Measurements from ENCODE around the gene RANGAP1.

The RANGAP1 gene

DNA sequence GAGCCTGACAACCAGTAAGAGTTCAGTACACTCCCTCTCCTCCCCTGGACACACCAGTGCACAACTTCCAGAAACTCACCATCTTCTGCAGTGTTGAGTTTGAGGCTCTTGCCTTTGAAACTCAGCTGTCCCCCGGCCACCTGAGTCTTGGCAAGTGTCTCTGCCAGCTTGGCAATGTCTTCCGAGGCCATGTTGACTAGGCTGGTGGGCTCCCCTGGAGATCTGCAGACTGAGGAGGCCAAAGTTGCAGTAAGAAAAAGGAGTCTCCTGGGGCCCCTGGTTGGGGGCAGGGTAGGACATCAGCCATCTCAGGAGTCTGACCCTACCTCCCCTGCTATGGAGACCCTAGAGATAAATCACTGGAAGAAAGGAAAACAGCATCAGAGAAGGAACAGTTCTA is 5.1 kb downstream of the RANGAP1 start:
- H3K36me3 ChIP-seq (ENCODE audit: insufficient read depth, low read length), result peaks cover 89% of the 10 kb centered on the region
- H4K20me1 ChIP-seq (ENCODE audit: insufficient read depth, low read length), result peaks cover 34% of the 10 kb centered on the region
- no peak overlapping the region for H3K4me2 ChIP-seq (ENCODE audit: insufficient read depth, low read length)
- DNase-seq (no peak), ATAC-seq (ENCODE audit: insufficient read depth, low read depth) (no peak)
- no peaks in the 10 kb centered on the region for H3K9me3 ChIP-seq (ENCODE audit: insufficient read depth, low read length, severe bottlenecking)
- H2AFZ ChIP-seq (ENCODE audit: low read depth, low read length), result no peak overlapping the region
- H3K9ac ChIP-seq (ENCODE audit: low read depth, low read length), result no peak overlapping the region
- H3K4me1 ChIP-seq (ENCODE audit: insufficient read depth, low read length), result peaks cover 30% of the 10 kb centered on the region
- H3K79me2 ChIP-seq (ENCODE audit: insufficient read depth, low read length), result peaks cover 73% of the 10 kb centered on the region
- H3K4me3 ChIP-seq (ENCODE audit: low read depth in 1 of 2, low read length in 2 of 2), result no peak overlapping the region
- no peaks in the 10 kb centered on the region for H3K27me3 ChIP-seq (ENCODE audit: insufficient read depth, low read length, poor library complexity)
- no peak overlapping the region for H3K27ac ChIP-seq (ENCODE audit: low read length)
- no peak for TF ChIP-seq EZH2 (IDR thresholded peaks at IDR 0.05; ENCODE audit: borderline replicate concordance, low read depth, low read length, severe bottlenecking)
- TF ChIP-seq CTCF (IDR thresholded peaks at IDR 0.05; ENCODE audit: borderline replicate concordance, extremely low read depth, low read length, poor library complexity, severe bottlenecking), result no peak

DNA sequence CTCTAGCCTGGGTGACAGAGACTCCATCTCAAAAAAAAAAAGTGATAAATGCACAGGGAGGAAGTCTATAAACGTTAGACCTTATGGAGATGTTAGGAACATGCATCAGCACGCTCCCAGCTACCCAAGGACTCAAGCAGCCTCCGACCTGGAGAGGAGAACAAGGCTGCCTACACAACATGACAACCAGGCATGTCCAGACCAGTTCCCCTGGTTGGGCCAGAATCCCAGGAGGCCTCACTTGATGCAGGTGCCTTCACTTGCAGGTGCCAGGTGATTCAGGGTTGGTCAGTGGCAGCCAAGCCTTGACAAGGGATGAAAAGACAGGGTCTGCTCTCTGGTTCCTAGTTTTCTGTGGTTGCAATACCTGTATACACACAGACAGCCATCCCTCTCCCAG is 5.9 kb downstream of the RANGAP1 start:
- Histone ChIP-seq H3K27me3 (ENCODE audit: insufficient read depth, low read length, poor library complexity) (no peaks in the 10 kb centered on the region), H3K4me2 (ENCODE audit: insufficient read depth, low read length) (no peak overlapping the region), H3K79me2 (ENCODE audit: insufficient read depth, low read length) (peaks cover 67% of the 10 kb centered on the region), H3K4me1 (ENCODE audit: insufficient read depth, low read length) (peaks cover 27% of the 10 kb centered on the region), H3K4me3 (ENCODE audit: low read depth in 1 of 2, low read length in 2 of 2) (no peak overlapping the region), H3K9me3 (ENCODE audit: insufficient read depth, low read length, severe bottlenecking) (no peaks in the 10 kb centered on the region), H3K27ac (ENCODE audit: low read length) (no peak overlapping the region), H4K20me1 (ENCODE audit: insufficient read depth, low read length) (peaks cover 37% of the 10 kb centered on the region), H3K36me3 (ENCODE audit: insufficient read depth, low read length) (peaks cover 92% of the 10 kb centered on the region), H2AFZ (ENCODE audit: low read depth, low read length) (no peak overlapping the region), H3K9ac (ENCODE audit: low read depth, low read length) (no peak overlapping the region)
- DNase-seq (no peak), ATAC-seq (ENCODE audit: insufficient read depth, low read depth) (no peak)
- no peak for TF ChIP-seq EZH2 (IDR thresholded peaks at IDR 0.05; ENCODE audit: borderline replicate concordance, low read depth, low read length, severe bottlenecking)

DNA sequence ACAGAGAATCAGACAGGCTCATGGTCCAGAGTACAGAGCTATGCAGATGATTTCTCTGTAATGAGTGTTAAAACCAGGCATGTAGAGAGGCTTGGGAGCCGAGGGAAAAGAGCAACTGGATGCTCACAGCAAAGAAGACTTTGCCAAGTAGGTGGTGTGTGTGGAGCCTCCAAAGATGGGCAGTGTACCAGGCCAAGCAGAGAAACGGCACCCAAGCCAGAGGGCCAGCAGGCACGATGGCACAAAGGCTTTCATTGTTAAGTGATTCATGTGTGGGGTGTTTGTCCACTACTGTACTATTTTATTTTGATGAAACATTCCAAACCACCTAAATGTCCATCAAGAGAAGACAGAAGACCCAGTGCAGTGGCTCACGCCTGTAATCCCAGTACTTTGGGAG is 11.1 kb downstream of the RANGAP1 start:
- H3K27me3 ChIP-seq (ENCODE audit: insufficient read depth, low read length, poor library complexity), result no peaks in the 10 kb centered on the region
- H3K9ac ChIP-seq (ENCODE audit: low read depth, low read length), result no peak overlapping the region
- H3K4me3 ChIP-seq (ENCODE audit: low read depth in 1 of 2, low read length in 2 of 2), result no peak overlapping the region
- no peak overlapping the region for H3K4me2 ChIP-seq (ENCODE audit: insufficient read depth, low read length)
- H3K79me2 ChIP-seq (ENCODE audit: insufficient read depth, low read length), result peaks cover 42% of the 10 kb centered on the region
- peaks cover 19% of the 10 kb centered on the region; the same call in 1 of the 2 replicates for H4K20me1 ChIP-seq (ENCODE audit: insufficient read depth, low read length)
- H2AFZ ChIP-seq (ENCODE audit: low read depth, low read length), result no peak overlapping the region
- no peak for DNase-seq
- peaks cover 88% of the 10 kb centered on the region for H3K36me3 ChIP-seq (ENCODE audit: insufficient read depth, low read length)
- no peaks in the 10 kb centered on the region for H3K9me3 ChIP-seq (ENCODE audit: insufficient read depth, low read length, severe bottlenecking)
- no peak overlapping the region for H3K27ac ChIP-seq (ENCODE audit: low read length)
- H3K4me1 ChIP-seq (ENCODE audit: insufficient read depth, low read length), result no peaks in the 10 kb centered on the region
- TF ChIP-seq CTCF (IDR thresholded peaks at IDR 0.05; ENCODE audit: borderline replicate concordance, extremely low read depth, low read length, poor library complexity, severe bottlenecking) (no peak), EZH2 (IDR thresholded peaks at IDR 0.05; ENCODE audit: borderline replicate concordance, low read depth, low read length, severe bottlenecking) (no peak)
- ATAC-seq (ENCODE audit: insufficient read depth, low read depth), result no peak

GRCh38 chr22:41273128-41273527 is 12.9 kb downstream of the RANGAP1 start:
- H3K4me1 ChIP-seq (ENCODE audit: insufficient read depth, low read length), result no peaks in the 10 kb centered on the region
- peaks cover 17% of the 10 kb centered on the region; the same call in 1 of the 2 replicates for H4K20me1 ChIP-seq (ENCODE audit: insufficient read depth, low read length)
- no peak overlapping the region for H3K9ac ChIP-seq (ENCODE audit: low read depth, low read length)
- ATAC-seq (ENCODE audit: insufficient read depth, low read depth), result no peak
- H3K4me3 ChIP-seq (ENCODE audit: low read depth in 1 of 2, low read length in 2 of 2), result no peak overlapping the region
- no peaks in the 10 kb centered on the region for H3K27me3 ChIP-seq (ENCODE audit: insufficient read depth, low read length, poor library complexity)
- H3K4me2 ChIP-seq (ENCODE audit: insufficient read depth, low read length), result no peak overlapping the region
- no peak overlapping the region for H2AFZ ChIP-seq (ENCODE audit: low read depth, low read length)
- H3K27ac ChIP-seq (ENCODE audit: low read length), result no peak overlapping the region
- DNase-seq, result no peak
- H3K9me3 ChIP-seq (ENCODE audit: insufficient read depth, low read length, severe bottlenecking), result no peaks in the 10 kb centered on the region
- TF ChIP-seq EZH2 (IDR thresholded peaks at IDR 0.05; ENCODE audit: borderline replicate concordance, low read depth, low read length, severe bottlenecking) (no peak), CTCF (IDR thresholded peaks at IDR 0.05; ENCODE audit: borderline replicate concordance, extremely low read depth, low read length, poor library complexity, severe bottlenecking) (no peak)
- peaks cover 85% of the 10 kb centered on the region for H3K36me3 ChIP-seq (ENCODE audit: insufficient read depth, low read length)
- H3K79me2 ChIP-seq (ENCODE audit: insufficient read depth, low read length), result peaks cover 39% of the 10 kb centered on the region

Data from DND-41 (cell line).